ENCODE data around the gene DOHH. TPM values are rescaled to one million over a fixed set of nuclear protein-coding genes. Genes with fewer than 3 reads are reported as not detected.
A peak's percentile ranks its signal among the peaks of the same experiment; 100 is the strongest.

The DOHH gene
- total RNA-seq, 1 donor from 2014 or later = 19.7 TPM

DNA sequence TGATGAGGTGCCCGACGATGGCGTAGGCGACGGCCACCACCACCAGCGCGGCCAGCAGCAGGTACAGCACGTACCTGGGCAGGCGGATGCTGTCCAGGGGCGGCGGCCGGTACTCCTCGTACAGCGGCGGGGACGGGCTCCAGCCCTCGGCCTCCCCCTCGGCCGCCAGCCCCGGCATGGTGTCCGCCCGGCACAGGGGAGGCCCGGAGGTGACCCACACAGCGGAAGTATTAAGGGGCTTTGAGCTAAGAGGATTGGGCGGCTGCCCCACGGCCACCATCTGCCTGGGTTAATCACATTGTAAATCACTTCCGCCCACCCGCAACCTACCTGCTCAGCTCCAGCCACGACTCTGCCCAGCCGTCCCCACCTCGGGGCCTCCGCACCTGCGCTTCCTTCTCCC lies 17.2 kb downstream of the DOHH start, which contains the start of gene SMIM44:
Gene SMIM44 (minus strand): TSS at position 216 of the 403 bp plus-strand sequence. CDS start 38 bp downstream, at position 178.
- Mint-ChIP-seq H3K36me3 (ENCODE audit: low read depth) (no peaks in the 10 kb centered on the region), H3K9me3 (no peaks in the 10 kb centered on the region), H3K27me3 (ENCODE audit: low read depth) (no peaks in the 10 kb centered on the region), H3K27ac (no peak within 1 kb of the TSS), H3K4me3 (ENCODE audit: low read depth) (no peak within 1 kb of the TSS), H3K4me1 (ENCODE audit: low read depth) (peaks cover 8% of the 10 kb centered on the region)
- DNase-seq (ENCODE audit: low spot score) = no peak
- intact Hi-C loops (cut with micrococcal nuclease) = no loop called here

DNA sequence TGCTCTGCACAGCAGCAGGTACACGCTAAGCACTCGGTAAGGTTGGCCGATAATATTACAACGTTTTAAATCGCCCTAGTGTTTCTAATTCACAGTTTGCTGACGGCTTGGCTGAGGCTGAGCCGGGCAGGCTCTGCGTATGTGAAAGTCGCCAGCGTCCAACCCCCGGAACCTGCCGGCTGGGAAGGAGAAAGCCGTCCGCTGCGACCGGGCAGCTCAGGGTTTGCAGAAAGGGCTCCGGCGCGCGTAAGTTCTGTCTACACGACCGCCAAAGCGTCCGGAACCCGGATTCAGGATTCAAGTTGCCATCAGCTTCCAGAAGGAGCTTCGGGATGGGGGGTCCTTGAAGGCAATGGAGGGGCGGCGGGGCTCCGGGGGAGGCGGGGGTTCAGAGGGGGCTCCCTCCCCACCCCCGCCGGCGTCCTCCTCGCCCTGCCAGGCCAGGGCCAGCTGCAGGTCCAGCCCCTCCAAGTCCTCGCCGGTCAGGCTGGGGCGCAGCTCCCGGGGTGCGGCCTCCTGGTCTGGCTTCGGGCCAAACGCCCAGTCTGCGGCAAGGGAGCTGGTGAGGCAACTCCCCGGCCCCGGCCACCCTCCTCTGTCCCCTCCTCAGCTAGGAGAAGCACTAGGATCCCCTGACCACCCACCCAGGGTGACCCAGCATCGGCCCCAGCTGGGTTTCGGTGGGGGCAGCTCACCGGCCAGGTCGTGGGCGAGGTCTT lies 17.8 kb downstream of the DOHH start:
- H3K4me3 Mint-ChIP-seq (ENCODE audit: low read depth) = no peak overlapping the region
- intact Hi-C loops (cut with micrococcal nuclease) = no loop called here
- H3K4me1 Mint-ChIP-seq (ENCODE audit: low read depth) = peaks cover 12% of the 10 kb centered on the region
- no peaks in the 10 kb centered on the region for H3K9me3 Mint-ChIP-seq
- DNase-seq (ENCODE audit: low spot score) = no peak
- H3K27me3 Mint-ChIP-seq (ENCODE audit: low read depth) = peaks cover 2% of the 10 kb centered on the region
- H3K36me3 Mint-ChIP-seq (ENCODE audit: low read depth) = no peaks in the 10 kb centered on the region
- H3K27ac Mint-ChIP-seq = no peak overlapping the region

DNA sequence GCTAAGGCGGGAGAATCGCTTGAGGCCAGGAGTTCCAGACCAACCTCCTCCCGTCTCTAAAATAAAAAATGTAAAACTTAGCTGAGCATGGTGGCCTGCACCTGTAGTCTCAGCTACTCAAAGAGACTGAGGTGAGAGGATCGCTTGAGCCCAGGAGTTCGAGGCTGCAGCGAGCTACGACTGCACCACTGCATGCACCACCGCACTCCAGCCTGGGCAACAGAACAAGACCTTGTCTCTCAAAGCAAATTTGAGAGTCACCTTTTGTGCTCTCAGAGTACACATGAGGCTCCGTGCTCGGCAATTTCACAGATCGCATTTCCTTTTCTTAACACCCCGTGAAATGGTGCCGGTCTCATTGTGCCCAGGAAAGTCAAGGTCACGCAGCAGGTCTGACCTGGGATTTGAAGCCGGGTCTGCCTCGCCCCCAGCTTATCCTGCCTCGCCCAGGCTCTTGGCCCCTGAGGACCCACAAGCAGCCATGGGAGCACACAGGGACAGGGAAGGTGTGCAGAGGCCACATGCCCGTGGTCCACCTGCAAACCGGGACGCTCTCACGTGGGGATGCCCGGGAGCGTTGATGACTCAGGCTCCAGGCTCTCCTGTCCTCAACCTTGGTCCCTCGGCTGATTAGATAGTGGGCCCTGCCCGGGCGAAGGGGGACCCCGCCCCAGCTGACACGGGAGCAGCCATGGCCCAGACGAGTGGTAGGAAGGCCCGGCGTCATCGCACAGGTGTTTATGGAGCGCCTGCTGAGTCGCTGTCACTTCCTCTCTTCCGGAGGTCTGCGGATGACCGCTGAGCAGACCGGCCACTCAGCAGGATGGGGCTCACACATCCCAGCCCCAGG lies 19.0 kb downstream of the DOHH start:
- DNase-seq (ENCODE audit: low spot score) = no peak
- Mint-ChIP-seq H3K36me3 (ENCODE audit: low read depth) (no peaks in the 10 kb centered on the region), H3K4me3 (ENCODE audit: low read depth) (no peak overlapping the region), H3K27me3 (ENCODE audit: low read depth) (peaks cover 2% of the 10 kb centered on the region), H3K9me3 (no peaks in the 10 kb centered on the region), H3K27ac (no peak overlapping the region), H3K4me1 (ENCODE audit: low read depth) (peaks cover 12% of the 10 kb centered on the region)
- intact Hi-C loops (cut with micrococcal nuclease) = no loop called here

DNA sequence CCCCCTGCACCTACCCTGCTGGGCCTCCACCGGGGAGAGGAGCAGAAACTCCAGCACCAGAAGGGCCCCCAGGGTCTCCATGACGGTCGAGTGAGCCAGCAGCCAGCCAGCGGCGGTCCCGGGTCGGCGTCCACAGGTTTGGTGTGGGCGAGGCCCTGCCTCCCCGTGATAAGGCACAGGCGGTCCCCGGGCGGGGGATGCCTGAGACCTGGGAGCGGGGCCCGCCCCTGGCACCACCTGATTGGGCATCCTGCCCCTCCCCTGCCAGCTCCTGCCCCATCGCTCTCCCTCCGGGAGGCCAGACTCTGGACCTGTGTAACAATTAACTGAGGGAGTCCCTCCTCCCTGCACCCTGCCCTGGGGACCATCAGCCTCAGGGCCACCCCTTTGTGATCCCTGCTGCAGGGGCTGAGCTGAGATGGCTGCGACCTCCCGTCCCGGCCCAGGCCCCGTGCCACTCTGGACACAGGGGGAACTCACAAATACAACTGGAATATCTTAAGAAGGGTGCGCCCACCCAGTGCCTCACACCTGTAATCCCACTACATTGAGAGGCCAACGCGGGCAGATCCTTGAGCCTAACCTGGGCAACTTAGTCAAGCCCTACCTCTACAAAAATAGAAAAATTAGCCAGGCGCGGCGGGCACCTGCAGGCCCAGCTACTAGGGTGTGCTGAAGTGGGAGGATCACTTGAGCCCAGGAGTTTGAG lies 19.9 kb downstream of the DOHH start, which contains the start of gene SMIM24:
Gene SMIM24 (minus strand): TSS at position 143 of the 709 bp plus-strand sequence. CDS start 62 bp downstream, at position 81.
- Mint-ChIP-seq H3K9me3 (no peaks in the 10 kb centered on the region), H3K36me3 (ENCODE audit: low read depth) (no peaks in the 10 kb centered on the region), H3K4me3 (ENCODE audit: low read depth) (peak within 1 kb of the TSS; percentile 23)

DNA sequence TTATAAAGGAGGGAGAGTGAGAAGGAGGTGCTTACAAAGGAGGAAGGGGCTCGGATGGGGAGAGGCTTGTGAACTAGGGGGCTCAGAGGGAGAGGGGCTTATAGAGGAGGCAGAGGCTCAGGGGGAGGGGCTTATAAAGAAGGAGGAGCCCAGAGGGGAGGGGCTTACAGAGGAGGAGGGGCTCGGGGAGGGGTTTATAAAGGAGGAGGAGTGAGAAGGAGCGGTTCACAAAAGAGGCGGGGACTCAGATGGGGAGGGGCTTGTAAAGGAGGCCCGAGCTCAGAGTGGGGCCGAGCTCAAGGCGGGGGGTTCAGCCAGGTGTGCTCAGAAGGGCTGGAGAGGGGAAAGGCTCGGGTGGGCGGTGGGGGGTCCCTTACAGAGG lies 20.6 kb downstream of the DOHH start:
- Mint-ChIP-seq H3K27ac (no peak overlapping the region), H3K4me3 (ENCODE audit: low read depth) (peak overlapping the region; percentile 23), H3K27me3 (ENCODE audit: low read depth) (peaks cover 2% of the 10 kb centered on the region), H3K4me1 (ENCODE audit: low read depth) (peaks cover 12% of the 10 kb centered on the region), H3K9me3 (no peaks in the 10 kb centered on the region), H3K36me3 (ENCODE audit: low read depth) (no peaks in the 10 kb centered on the region)
- DNase-seq (ENCODE audit: low spot score) = no peak
- intact Hi-C loops (cut with micrococcal nuclease) = no loop called here

More for the DNA sequence above, 19.9 kb downstream of the DOHH start, which contains the start of gene SMIM24:
- peaks cover 12% of the 10 kb centered on the region for H3K4me1 Mint-ChIP-seq (ENCODE audit: low read depth)
- no peak within 1 kb of the TSS for H3K27ac Mint-ChIP-seq
- intact Hi-C loops (cut with micrococcal nuclease) = no loop called here
- no peak for DNase-seq (ENCODE audit: low spot score)
- H3K27me3 Mint-ChIP-seq (ENCODE audit: low read depth) = peaks cover 2% of the 10 kb centered on the region

DNA sequence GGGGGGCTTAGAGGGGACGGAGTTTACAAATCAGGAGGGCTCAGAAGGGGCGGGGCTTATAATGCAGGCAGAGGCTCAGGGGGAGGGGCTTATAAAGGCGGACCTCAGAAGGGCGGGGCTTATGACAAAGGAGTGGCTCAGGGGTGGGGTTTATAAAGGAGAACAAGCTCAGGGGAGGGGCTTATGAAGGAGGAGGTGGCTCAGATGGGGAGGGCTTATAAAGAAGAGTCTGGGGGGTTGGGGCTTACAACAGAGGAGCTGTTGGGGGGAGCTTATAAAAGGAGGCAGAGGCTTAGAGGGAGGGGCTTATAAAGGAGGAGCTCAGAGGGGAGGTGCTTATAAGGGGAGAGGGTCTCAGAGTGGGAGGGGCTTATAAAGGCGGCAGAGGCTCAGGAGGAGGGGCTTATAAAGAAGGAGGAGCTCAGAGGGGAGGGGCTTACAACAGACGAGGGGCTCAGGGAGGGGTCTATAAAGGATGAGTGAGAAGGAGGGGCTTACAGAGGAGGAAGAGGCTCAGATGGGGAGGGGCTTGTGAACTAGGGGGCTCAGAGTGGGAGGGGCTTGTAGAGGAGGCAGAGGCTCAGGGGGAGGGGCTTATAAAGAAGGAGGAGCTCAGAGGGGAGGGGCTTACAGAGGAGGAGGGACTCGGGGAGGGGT lies 21.2 kb downstream of the DOHH start:
- Mint-ChIP-seq H3K4me1 (ENCODE audit: low read depth) (peaks cover 12% of the 10 kb centered on the region), H3K36me3 (ENCODE audit: low read depth) (no peaks in the 10 kb centered on the region), H3K9me3 (no peaks in the 10 kb centered on the region), H3K27ac (no peak overlapping the region), H3K27me3 (ENCODE audit: low read depth) (peaks cover 2% of the 10 kb centered on the region), H3K4me3 (ENCODE audit: low read depth) (peak overlapping the region; percentile 23)
- intact Hi-C loops (cut with micrococcal nuclease) = no loop called here
- peak; percentile 44 for DNase-seq (ENCODE audit: low spot score)

DNA sequence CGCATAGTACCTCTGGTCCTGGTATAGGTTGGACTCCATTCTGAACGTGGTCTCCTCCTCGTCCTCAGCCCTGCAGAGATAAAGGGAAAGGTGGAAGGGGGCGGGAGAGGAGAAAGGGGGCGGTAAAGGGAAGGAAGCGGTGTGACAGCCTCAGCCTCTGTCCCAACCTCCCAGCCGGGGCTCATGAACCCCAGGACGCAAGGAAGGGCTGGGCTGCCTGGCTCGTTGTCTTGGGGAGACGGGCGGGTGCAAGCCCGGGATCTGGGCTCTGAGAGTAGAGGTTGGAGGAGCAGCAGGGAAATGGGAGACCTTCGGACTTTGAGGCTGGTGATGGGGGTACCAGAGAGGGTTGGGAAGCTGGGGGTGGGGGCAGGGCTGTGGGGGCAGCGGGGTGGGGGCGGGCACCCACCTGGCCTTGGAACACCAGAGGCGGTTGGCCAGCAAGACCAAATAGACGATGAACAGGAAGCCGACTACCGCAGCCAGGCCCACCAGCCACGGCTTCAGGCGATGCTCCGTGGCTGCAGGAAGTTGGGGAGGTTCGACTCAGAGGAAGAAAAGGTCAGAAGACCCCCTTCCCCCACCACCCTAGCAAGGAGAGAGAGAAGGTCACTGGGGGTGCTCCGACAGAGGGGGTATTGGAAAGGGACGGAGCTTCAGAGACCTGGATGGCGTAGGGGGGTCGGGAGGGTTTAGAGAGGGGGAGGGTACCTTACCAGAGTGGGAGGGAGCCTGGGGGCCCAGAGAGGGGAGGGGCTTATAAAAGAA lies 21.9 kb downstream of the DOHH start:
- no peak overlapping the region for H3K27ac Mint-ChIP-seq
- peaks cover 2% of the 10 kb centered on the region for H3K27me3 Mint-ChIP-seq (ENCODE audit: low read depth)
- H3K4me3 Mint-ChIP-seq (ENCODE audit: low read depth) = peak overlapping the region; percentile 71
- no peaks in the 10 kb centered on the region for H3K9me3 Mint-ChIP-seq
- intact Hi-C loops (cut with micrococcal nuclease) = no loop called here
- H3K4me1 Mint-ChIP-seq (ENCODE audit: low read depth) = peaks cover 12% of the 10 kb centered on the region
- no peaks in the 10 kb centered on the region for H3K36me3 Mint-ChIP-seq (ENCODE audit: low read depth)
- DNase-seq (ENCODE audit: low spot score) = no peak

DNA sequence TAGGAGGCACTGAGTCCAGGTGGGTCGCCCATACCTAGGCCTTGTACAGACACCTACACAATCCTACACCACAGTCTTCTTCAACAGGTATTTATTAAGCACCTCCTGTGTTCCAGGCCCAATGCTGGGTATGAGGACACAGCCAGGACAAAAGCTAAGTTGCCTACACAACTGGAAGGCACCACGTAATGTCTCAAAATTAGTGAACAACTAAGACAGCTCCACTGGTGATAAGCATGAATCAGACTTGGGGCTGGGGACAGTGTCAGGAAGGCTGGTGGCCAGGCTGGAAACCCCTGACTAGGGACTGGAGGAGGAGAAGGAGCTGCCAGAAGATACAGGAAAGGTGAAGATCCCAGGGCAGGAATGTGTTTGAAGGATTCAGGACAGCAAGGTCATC lies 22.5 kb downstream of the DOHH start:
- intact Hi-C loops (cut with micrococcal nuclease) = no loop called here
- no peaks in the 10 kb centered on the region for H3K36me3 Mint-ChIP-seq (ENCODE audit: low read depth)
- H3K4me3 Mint-ChIP-seq (ENCODE audit: low read depth) = peak overlapping the region; percentile 40
- no peak for DNase-seq (ENCODE audit: low spot score)
- no peak overlapping the region for H3K27ac Mint-ChIP-seq
- peaks cover 12% of the 10 kb centered on the region for H3K4me1 Mint-ChIP-seq (ENCODE audit: low read depth)
- no peaks in the 10 kb centered on the region for H3K9me3 Mint-ChIP-seq
- peaks cover 2% of the 10 kb centered on the region for H3K27me3 Mint-ChIP-seq (ENCODE audit: low read depth)

DNA sequence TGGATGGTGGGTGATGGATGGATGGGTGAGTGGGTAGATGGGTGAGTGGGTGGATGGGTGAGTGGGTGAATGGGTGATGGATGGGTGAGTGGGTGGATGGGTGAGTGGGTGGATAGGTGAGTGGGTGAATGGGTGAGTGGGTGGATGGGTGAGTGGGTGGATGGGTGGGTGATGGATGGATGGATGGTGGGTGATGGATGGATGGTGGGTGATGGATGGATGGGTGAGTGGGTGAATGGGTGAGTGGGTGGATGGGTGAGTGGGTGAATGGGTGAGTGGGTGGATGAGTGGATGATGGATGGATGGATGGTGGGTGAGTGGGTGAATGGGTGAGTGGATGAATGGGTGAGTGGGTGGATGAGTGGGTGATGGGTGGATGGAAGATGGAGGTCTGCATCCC lies 23.0 kb downstream of the DOHH start:
- intact Hi-C loops (cut with micrococcal nuclease) = no loop called here
- no peak for DNase-seq (ENCODE audit: low spot score)
- no peaks in the 10 kb centered on the region for H3K36me3 Mint-ChIP-seq (ENCODE audit: low read depth)
- H3K27ac Mint-ChIP-seq = no peak overlapping the region
- H3K4me1 Mint-ChIP-seq (ENCODE audit: low read depth) = peaks cover 12% of the 10 kb centered on the region
- H3K9me3 Mint-ChIP-seq = no peaks in the 10 kb centered on the region
- peaks cover 2% of the 10 kb centered on the region for H3K27me3 Mint-ChIP-seq (ENCODE audit: low read depth)
- no peak overlapping the region for H3K4me3 Mint-ChIP-seq (ENCODE audit: low read depth)

DNA sequence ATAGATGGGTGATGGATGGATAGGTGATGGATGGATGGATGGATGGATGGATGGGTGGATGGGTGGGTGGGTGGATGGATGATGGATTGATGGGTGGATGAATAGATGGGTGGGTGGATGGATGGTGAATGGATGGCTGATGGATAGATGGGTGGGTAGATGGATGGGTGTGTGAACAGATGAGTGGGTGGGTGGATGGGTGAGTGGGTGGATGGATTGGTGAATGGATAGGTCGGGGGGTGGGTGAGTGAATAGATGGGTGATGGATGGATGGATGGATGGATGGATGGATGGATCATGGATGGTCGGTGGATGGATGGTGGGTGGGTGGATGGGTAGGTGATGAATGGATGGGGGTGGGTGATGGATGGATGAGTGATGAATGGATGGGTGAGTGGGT lies 23.6 kb downstream of the DOHH start:
- H3K4me3 Mint-ChIP-seq (ENCODE audit: low read depth) = no peak overlapping the region
- intact Hi-C loops (cut with micrococcal nuclease) = no loop called here
- H3K4me1 Mint-ChIP-seq (ENCODE audit: low read depth) = peaks cover 12% of the 10 kb centered on the region

DNA sequence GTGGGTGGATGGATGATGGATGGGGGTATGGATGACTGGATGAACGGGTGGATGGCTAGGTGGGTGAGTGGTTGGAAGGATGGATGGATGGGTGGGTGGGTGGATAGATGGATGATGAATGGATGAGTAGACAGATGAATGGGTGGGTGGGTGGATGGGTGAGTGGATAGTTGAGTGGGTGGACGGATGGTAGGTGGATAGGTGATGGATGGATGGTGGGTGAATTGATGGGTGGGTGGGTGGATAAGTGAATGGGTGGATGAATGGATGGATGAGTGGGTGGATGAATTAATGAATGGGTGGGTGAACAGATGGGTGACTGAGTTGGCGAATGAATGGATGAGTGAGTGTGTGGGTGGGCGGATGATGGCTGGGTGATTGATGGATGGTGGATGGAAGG lies 25.0 kb downstream of the DOHH start:
- intact Hi-C loops (cut with micrococcal nuclease) = no loop called here

More for the DNA sequence above, 23.6 kb downstream of the DOHH start:
- Mint-ChIP-seq H3K36me3 (ENCODE audit: low read depth) (no peaks in the 10 kb centered on the region), H3K27me3 (ENCODE audit: low read depth) (peaks cover 2% of the 10 kb centered on the region), H3K27ac (no peak overlapping the region), H3K9me3 (no peaks in the 10 kb centered on the region)
- DNase-seq (ENCODE audit: low spot score) = no peak

DNA sequence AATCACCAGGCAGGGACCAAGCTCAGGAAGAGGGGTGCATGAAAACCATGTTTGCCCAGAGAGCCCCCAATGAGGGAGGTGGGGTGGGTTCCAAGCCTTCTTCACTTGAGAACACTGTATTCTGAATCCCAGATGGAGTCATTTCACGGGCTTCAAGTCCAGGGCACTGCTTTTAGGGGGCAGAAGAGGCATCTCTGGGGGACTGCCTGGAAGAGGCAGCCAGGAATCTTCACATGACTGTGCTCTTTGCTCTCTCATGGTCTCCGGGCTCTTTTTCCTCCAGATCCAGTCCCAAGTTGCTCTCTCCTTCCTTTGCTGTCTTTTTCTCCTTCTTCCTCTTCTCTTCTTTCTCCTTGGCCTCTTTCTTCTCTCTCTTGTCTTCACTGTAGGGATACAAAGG lies 25.9 kb downstream of the DOHH start:
- no peak overlapping the region for H3K27ac Mint-ChIP-seq
- H3K4me3 Mint-ChIP-seq (ENCODE audit: low read depth) = no peak overlapping the region
- DNase-seq (ENCODE audit: low spot score) = no peak
- peaks cover 2% of the 10 kb centered on the region for H3K27me3 Mint-ChIP-seq (ENCODE audit: low read depth)
- H3K9me3 Mint-ChIP-seq = no peaks in the 10 kb centered on the region
- H3K4me1 Mint-ChIP-seq (ENCODE audit: low read depth) = peaks cover 12% of the 10 kb centered on the region
- H3K36me3 Mint-ChIP-seq (ENCODE audit: low read depth) = no peaks in the 10 kb centered on the region
- intact Hi-C loops (cut with micrococcal nuclease) = loop anchor here (5.0 kb wide), 1 partner anchor 167 kb away; no protein-coding TSS in a partner anchor

More for the DNA sequence above, 25.0 kb downstream of the DOHH start:
- H3K36me3 Mint-ChIP-seq (ENCODE audit: low read depth) = no peaks in the 10 kb centered on the region
- H3K27me3 Mint-ChIP-seq (ENCODE audit: low read depth) = peaks cover 2% of the 10 kb centered on the region
- no peak for DNase-seq (ENCODE audit: low spot score)
- H3K4me1 Mint-ChIP-seq (ENCODE audit: low read depth) = peaks cover 12% of the 10 kb centered on the region
- H3K27ac Mint-ChIP-seq = no peak overlapping the region
- no peaks in the 10 kb centered on the region for H3K9me3 Mint-ChIP-seq
- H3K4me3 Mint-ChIP-seq (ENCODE audit: low read depth) = no peak overlapping the region
